NOMO-1 treated with DMSO at 0.1 percent for 48 hours (cell line): ENCODE data around the gene STMP1.
"Not testable (repeated sequence)": the region's sequence is repeated elsewhere in the genome, so short reads cannot be mapped to it uniquely, and the experiment has no call there.

Source experiments
- DNase-seq: peaks from one replicate; lab custom pipeline; 2025; ENCODE audit not compliant: unreplicated experiment; lab: John Stamatoyannopoulos, UW

STMP1 gene

GRCh38 chr7:135664046-135664589 is 1.8 kb downstream of the STMP1 start:
- no peak for DNase-seq

- no peak for DNase-seq
Measured at GRCh38 chr7:135665042-135665441, 2.7 kb downstream of the STMP1 start.

- DNase-seq, result no peak
Measured at GRCh38 chr7:135666156-135666555, 3.8 kb downstream of the STMP1 start.

GRCh38 chr7:135666846-135667245 is 4.5 kb downstream of the STMP1 start:
- DNase-seq, result peak; percentile 51

GRCh38 chr7:135667626-135668025 is 5.3 kb downstream of the STMP1 start:
- DNase-seq, result not testable (repeated sequence)

GRCh38 chr7:135668852-135669395 is 6.6 kb downstream of the STMP1 start:
- DNase-seq, result not testable (repeated sequence)

GRCh38 chr7:135669774-135670173 is 7.5 kb downstream of the STMP1 start:
- no peak for DNase-seq

- no peak for DNase-seq
Measured at GRCh38 chr7:135670179-135670578, 7.9 kb downstream of the STMP1 start.

- DNase-seq, result no peak
Measured at GRCh38 chr7:135672560-135673359, 10.4 kb downstream of the STMP1 start.

GRCh38 chr7:135673360-135673706 is 11.0 kb downstream of the STMP1 start:
- no peak for DNase-seq

GRCh38 chr7:135678612-135679575 is 16.6 kb downstream of the STMP1 start:
- DNase-seq, result no peak

- no peak for DNase-seq
Measured at GRCh38 chr7:135681762-135682161, 19.4 kb downstream of the STMP1 start.

GRCh38 chr7:135682191-135682590 is 19.9 kb downstream of the STMP1 start:
- DNase-seq, result no peak

- no peak for DNase-seq
Measured at GRCh38 chr7:135683609-135684008, 21.3 kb downstream of the STMP1 start.

- DNase-seq, result no peak
Measured at GRCh38 chr7:135684136-135684535, 21.8 kb downstream of the STMP1 start.

- DNase-seq, result no peak
Measured at GRCh38 chr7:135684699-135685098, 22.4 kb downstream of the STMP1 start.

GRCh38 chr7:135685306-135686084 is 23.2 kb downstream of the STMP1 start:
- DNase-seq, result no peak

GRCh38 chr7:135687466-135687865 is 25.2 kb downstream of the STMP1 start:
- no peak for DNase-seq

GRCh38 chr7:135690566-135690965 is 28.3 kb downstream of the STMP1 start:
- no peak for DNase-seq

GRCh38 chr7:135692055-135692454 is 29.7 kb downstream of the STMP1 start:
- DNase-seq, result no peak

- not testable (repeated sequence) for DNase-seq
Measured at GRCh38 chr7:135692606-135693005, 30.3 kb downstream of the STMP1 start.
